Breast epithelium (tissue), 4 donors: Measurements from ENCODE around the gene CCR8. TPM values are rescaled to one million over a fixed set of nuclear protein-coding genes. Genes with fewer than 3 reads are reported as not detected.
A peak's percentile ranks its signal among the peaks of the same experiment; 100 is the strongest.

Experiments used
- DNase-seq, 2 donors: peaks; one replicate each; pipeline ENCODE4 v3.0.0-alpha.2; 2019; ENCODE audit warnings: low spot score in 2 of 2
- H3K27ac ChIP-seq, 2 donors: fragments of 200-600 bp; sonication (generic) in 1 of 2; one replicate each; pipeline ENCODE4 v1.5.1; 2016 to 2019; ENCODE audit warnings: mild to moderate bottlenecking in 1 of 2
- H3K27me3 ChIP-seq, 2 donors: fragments of 200-600 bp; sonication (generic) in 1 of 2; one replicate each; pipeline versions ENCODE4 v1.5.1 to v1.6.0; 2017 to 2019; ENCODE audit warnings: control low read depth in 1 of 2, mild to moderate bottlenecking in 1 of 2
- H3K36me3 ChIP-seq: fragments of 200-600 bp; one replicate; pipeline ENCODE4 v1.5.1; 2019
- H3K4me1 ChIP-seq, 2 donors: fragments of 200-600 bp; sonication (generic); one replicate each; pipeline ENCODE4 v1.5.1; 2016 to 2019; ENCODE audit warnings: control low read depth in 1 of 2
- H3K4me3 ChIP-seq, 3 donors: fragments of 200-600 bp; sonication (generic); 1 replicate in 2 of 3; 2 replicates in 1 of 3; pipeline ENCODE4 v1.5.1; 2016 to 2019; ENCODE audit warnings: mild to moderate bottlenecking in 3 of 3, moderate library complexity in 2 of 3
- H3K9me3 ChIP-seq, 2 donors: fragments of 200-600 bp; sonication (generic) in 1 of 2; one replicate each; pipeline ENCODE4 v1.5.1; 2016 to 2019; ENCODE audit warnings: control low read depth in 1 of 2
- POLR2A ChIP-seq: fragments of 450-650 bp; IDR thresholded peaks from one replicate; pipeline ENCODE4 v1.6.1; 2016; ENCODE audit warnings: antibody characterized with exemption, mild to moderate bottlenecking, moderate library complexity
- POLR2AphosphoS5 ChIP-seq, 3 donors: sonication (generic); formaldehyde crosslinking; IDR thresholded peaks; one replicate each; pipeline ENCODE4 v1.6.1; 2017; ENCODE audit warnings: antibody characterized with exemption in 3 of 3
- intact Hi-C: fragments of 100-400 bp; cut with DNase I; formaldehyde crosslinking; loops from one replicate; pipeline ENCODE4 v1.15.1; 2023; ENCODE audit warnings: low total_unique reads
- total RNA-seq, 3 donors: library from RNA; depleted of rRNA; stranded (reverse); fragments of >200 nt; gene quantifications; one replicate each; pipeline ENCODE4 v1.1.0, GENCODE V29; 2016
- TF ChIP-seq, protein P1 (sequence below), 3 donors: fragments of 450-650 bp; IDR thresholded peaks; one replicate each; pipeline ENCODE4 v1.5.1; 2016 to 2017; ENCODE audit warnings: antibody characterized with exemption in 3 of 3, mild to moderate bottlenecking in 3 of 3, moderate library complexity in 3 of 3

Gene CCR8
- total RNA-seq, 3 donors from 2014 or later, result not detected

DNA sequence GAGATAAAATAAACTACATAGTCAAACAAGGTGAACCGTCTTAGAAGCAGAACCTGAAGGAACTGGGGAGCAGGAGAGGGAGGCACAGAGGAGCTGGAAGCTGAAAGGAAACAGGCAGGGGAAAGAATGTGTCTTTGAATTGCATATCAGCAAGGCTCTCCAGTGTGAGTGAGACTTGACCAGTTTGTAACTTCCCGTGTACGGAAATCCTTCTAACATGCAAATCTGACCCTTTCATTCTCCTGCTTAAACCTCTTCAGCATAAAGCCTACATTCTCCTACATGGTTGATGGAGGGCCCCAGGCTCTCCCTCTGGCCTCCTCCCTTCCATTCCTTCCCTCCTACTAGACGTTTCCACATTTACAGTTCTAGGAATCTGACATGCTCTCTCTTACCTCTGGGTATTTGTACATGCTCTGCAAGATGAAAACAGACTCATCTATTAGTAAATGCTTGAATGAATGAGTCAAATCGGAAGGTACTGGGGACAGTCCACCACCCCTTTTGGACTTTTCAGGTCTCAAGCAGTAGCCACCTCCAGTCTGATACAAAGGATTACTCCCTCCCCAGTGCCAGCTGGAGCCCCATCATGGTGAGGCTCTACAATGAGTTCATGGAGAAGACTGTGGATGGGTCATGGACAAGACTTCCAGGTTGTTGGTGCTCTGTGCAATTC lies 47.6 kb downstream of the CCR8 start:
- Histone ChIP-seq H3K9me3 (no peaks in the 10 kb centered on the region), H3K27me3 (no peaks in the 10 kb centered on the region), H3K27ac (no peak overlapping the region), H3K36me3 (no peaks in the 10 kb centered on the region), H3K4me3 (no peak overlapping the region), H3K4me1 (no peaks in the 10 kb centered on the region)
- intact Hi-C loops, result no loop called here
- TF ChIP-seq, protein P1, sequence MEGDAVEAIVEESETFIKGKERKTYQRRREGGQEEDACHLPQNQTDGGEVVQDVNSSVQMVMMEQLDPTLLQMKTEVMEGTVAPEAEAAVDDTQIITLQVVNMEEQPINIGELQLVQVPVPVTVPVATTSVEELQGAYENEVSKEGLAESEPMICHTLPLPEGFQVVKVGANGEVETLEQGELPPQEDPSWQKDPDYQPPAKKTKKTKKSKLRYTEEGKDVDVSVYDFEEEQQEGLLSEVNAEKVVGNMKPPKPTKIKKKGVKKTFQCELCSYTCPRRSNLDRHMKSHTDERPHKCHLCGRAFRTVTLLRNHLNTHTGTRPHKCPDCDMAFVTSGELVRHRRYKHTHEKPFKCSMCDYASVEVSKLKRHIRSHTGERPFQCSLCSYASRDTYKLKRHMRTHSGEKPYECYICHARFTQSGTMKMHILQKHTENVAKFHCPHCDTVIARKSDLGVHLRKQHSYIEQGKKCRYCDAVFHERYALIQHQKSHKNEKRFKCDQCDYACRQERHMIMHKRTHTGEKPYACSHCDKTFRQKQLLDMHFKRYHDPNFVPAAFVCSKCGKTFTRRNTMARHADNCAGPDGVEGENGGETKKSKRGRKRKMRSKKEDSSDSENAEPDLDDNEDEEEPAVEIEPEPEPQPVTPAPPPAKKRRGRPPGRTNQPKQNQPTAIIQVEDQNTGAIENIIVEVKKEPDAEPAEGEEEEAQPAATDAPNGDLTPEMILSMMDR (IDR thresholded peaks at IDR 0.05), result no peak
- no peak for DNase-seq

DNA sequence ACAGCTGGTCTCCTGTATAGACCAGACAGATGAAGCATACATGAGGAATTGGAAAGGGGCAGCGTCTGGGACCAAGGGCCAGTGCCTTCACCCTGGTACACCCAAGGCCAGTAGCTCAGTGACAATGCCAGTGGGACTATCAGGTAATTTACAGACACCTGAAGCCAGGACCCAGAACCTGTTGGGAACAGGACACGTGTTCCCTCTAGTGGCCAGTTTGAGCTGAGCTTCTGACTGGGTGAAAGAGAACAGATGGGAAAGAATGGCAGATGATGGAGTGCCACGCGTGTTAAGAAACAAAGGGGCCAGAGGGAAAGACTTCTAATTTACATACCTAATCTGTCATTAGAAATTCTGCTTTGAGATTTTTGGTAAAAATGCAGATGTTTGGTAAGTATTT lies 48.6 kb downstream of the CCR8 start:
- intact Hi-C loops, result no loop called here
- no peak for DNase-seq
- no peak overlapping the region for H3K27ac ChIP-seq

DNA sequence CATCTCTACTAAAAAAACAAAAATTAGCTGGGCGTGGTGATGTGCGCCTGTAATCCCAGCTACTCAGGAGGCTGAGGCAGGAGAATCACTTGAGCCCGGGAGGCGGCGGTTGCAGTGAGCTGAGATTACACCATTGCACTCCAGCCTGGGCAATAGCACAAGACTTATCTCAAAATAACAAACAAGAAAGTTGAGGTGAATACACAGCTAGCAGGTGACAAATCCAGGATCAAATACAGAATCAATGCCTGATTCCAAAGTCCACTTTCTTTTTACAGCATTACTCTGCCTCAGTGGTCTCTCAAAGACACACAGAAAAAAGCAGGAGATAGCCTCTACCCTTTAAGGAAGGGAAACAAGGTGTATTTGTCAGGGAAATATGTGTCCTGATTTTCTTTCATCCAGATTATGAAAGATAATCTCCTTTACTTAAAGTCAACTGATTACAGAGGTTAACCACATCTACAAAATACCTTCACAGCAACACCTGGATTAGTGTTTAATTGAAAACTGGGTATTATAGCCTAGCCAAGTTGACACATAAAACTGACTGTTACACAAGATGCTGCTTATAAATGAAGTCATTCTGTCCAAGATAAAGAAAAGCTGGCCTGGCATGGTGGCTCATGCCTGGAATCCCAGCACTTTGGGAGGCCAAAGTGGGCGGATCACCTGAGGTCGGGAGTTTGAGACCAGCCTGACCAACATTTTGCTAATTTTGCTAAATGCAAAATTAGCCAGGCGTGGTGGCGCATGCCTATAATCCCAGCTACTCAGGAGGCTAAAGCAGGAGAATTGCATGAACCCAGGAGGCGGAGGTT lies 49.7 kb downstream of the CCR8 start:
- Histone ChIP-seq H3K9me3 (no peaks in the 10 kb centered on the region), H3K27ac (no peak overlapping the region), H3K27me3 (no peaks in the 10 kb centered on the region), H3K36me3 (no peaks in the 10 kb centered on the region), H3K4me3 (no peak overlapping the region), H3K4me1 (no peaks in the 10 kb centered on the region)
- DNase-seq, result no peak
- TF ChIP-seq POLR2A, result no peak
- intact Hi-C loops, result no loop called here

More for the DNA sequence above, 48.6 kb downstream of the CCR8 start:
- Histone ChIP-seq H3K9me3 (no peaks in the 10 kb centered on the region), H3K36me3 (no peaks in the 10 kb centered on the region), H3K4me3 (no peak overlapping the region), H3K27me3 (no peaks in the 10 kb centered on the region), H3K4me1 (no peaks in the 10 kb centered on the region)
- TF ChIP-seq, protein P1 (IDR thresholded peaks at IDR 0.05), result peak in 2 of 3 donors; percentile 36 to 47
- no peak for TF ChIP-seq POLR2A
- no peak for TF ChIP-seq POLR2AphosphoS5 (IDR thresholded peaks at IDR 0.05)

DNA sequence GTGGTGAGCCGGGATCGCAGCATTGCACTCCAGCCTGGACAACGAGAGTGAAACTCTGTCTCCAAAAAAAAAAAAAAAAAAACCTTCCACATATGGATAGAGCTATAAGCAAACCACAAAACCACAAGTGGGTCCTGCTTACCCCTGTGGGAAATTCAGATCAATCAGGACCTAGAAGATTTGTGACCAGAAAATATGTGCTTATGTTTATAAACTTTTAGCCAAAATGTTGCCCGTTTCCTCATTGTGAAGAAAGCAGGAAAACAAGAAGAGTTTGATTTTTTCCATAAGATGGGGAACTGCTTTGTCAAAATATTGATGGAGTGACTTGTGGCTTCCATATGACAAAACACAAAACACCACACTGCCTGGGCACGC lies 50.3 kb downstream of the CCR8 start:
- intact Hi-C loops, result no loop called here
- no peak for DNase-seq
- Histone ChIP-seq H3K9me3 (no peaks in the 10 kb centered on the region), H3K36me3 (no peaks in the 10 kb centered on the region), H3K4me3 (no peak overlapping the region), H3K27ac (no peak overlapping the region), H3K27me3 (no peaks in the 10 kb centered on the region), H3K4me1 (no peaks in the 10 kb centered on the region)
- TF ChIP-seq POLR2AphosphoS5 (IDR thresholded peaks at IDR 0.05) (no peak), POLR2A (no peak)
- TF ChIP-seq, protein P1 (IDR thresholded peaks at IDR 0.05), result no peak

DNA sequence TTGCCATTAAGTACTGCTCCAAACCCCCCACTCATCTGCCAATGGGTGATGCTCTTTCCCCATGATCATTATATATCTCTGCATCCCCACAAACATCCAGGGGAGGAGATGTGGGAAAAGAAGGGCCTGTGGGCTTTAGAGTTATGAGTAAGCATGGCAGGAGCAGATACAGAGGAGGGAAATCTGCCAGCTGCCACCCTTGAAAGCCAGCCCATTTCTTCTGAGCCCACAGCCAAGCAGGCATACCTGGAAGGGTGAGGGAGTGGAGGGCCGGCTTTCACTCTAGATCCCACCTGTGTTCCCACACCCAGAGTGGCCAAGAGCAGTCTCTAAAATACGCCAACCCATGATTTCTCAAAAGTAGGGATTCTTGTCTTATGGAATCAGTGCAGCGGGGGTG lies 51.9 kb downstream of the CCR8 start:
- TF ChIP-seq POLR2A (no peak), POLR2AphosphoS5 (IDR thresholded peaks at IDR 0.05) (no peak)
- TF ChIP-seq, protein P1 (IDR thresholded peaks at IDR 0.05), result no peak
- Histone ChIP-seq H3K4me1 (no peaks in the 10 kb centered on the region), H3K27me3 (no peaks in the 10 kb centered on the region), H3K36me3 (no peaks in the 10 kb centered on the region), H3K4me3 (no peak overlapping the region), H3K9me3 (no peaks in the 10 kb centered on the region), H3K27ac (no peak overlapping the region)
- DNase-seq, result no peak
- intact Hi-C loops, result no loop called here

Other genes with a start within 250 kb of the CCR8 start
- gene GORASP1, start 222.1 kb upstream of the CCR8 start, total RNA-seq, result 10 to 100 TPM; 58.2 to 98.8 (median 77.3) TPM
- gene TTC21A, start 222.0 kb upstream of the CCR8 start, total RNA-seq, result 10 to 100 TPM in 2 of 3 donors, 1 to 10 TPM in 1; 5.9 to 16.1 (median 13.1) TPM
- 100 to 1,000 TPM in 1 of 3 donors, 10 to 100 TPM in 2; 30.2 to 112 (median 59.0) TPM for gene CSRNP1, start 176.1 kb upstream of the CCR8 start, total RNA-seq
- under 1 TPM in 1 of 3 donors, not detected in 2; 0.44 TPM for gene XIRP1, start 137.1 kb upstream of the CCR8 start, total RNA-seq
- 1 to 10 TPM in 2 of 3 donors, under 1 TPM in 1; 0.32 to 2.8 (median 1.3) TPM for gene CX3CR1, start 49.7 kb upstream of the CCR8 start, total RNA-seq
- gene SLC25A38, start 53.7 kb downstream of the CCR8 start, total RNA-seq, result 10 to 100 TPM; 28.2 to 31.6 (median 30.9) TPM
- 1,000 to 10,000 TPM in 2 of 3 donors, 100 to 1,000 TPM in 1; 852 to 1,731 (median 1,290) TPM for gene RPSA, start 77.0 kb downstream of the CCR8 start, total RNA-seq
- gene MOBP, start 138.0 kb downstream of the CCR8 start, total RNA-seq, result under 1 TPM in 1 of 3 donors, not detected in 2; under 0.01 TPM